Fibroblast of skin of scalp (primary cell): ENCODE results near the gene DOK6.

ENCODE experiments used
- DNase-seq: peaks from one replicate; pipeline ENCODE4 v3.0.0-alpha.2; 2013

Gene DOK6

GRCh38 chr18:69556228-69556627 lies 155.5 kb downstream of the DOK6 start:
- no peak for DNase-seq

- DNase-seq, result peak; percentile 10
Measured at GRCh38 chr18:69557282-69557681, 156.6 kb downstream of the DOK6 start.

- DNase-seq, result no peak
Measured at GRCh38 chr18:69558052-69558451, 157.4 kb downstream of the DOK6 start.

- no peak for DNase-seq
Measured at GRCh38 chr18:69559604-69560003, 158.9 kb downstream of the DOK6 start.

GRCh38 chr18:69564602-69565001 lies 163.9 kb downstream of the DOK6 start:
- no peak for DNase-seq

GRCh38 chr18:69567813-69568488 lies 167.3 kb downstream of the DOK6 start:
- no peak for DNase-seq

- no peak for DNase-seq
Measured at GRCh38 chr18:69569133-69569532, 168.4 kb downstream of the DOK6 start.

GRCh38 chr18:69574401-69574800 lies 173.7 kb downstream of the DOK6 start:
- peak; percentile 16 for DNase-seq

- peak; percentile 35 for DNase-seq
Measured at GRCh38 chr18:69580107-69580506, 179.4 kb downstream of the DOK6 start.

GRCh38 chr18:69584429-69584828 lies 183.7 kb downstream of the DOK6 start:
- DNase-seq, result no peak

- no peak for DNase-seq
Measured at GRCh38 chr18:69585696-69586095, 185.0 kb downstream of the DOK6 start.

- DNase-seq, result no peak
Measured at GRCh38 chr18:69586537-69586936, 185.8 kb downstream of the DOK6 start.

GRCh38 chr18:69588301-69588700 lies 187.6 kb downstream of the DOK6 start:
- no peak for DNase-seq

GRCh38 chr18:69590150-69590549 lies 189.5 kb downstream of the DOK6 start:
- no peak for DNase-seq

- DNase-seq, result no peak
Measured at GRCh38 chr18:69596345-69596744, 195.7 kb downstream of the DOK6 start.

GRCh38 chr18:69597561-69597960 lies 196.9 kb downstream of the DOK6 start:
- DNase-seq, result no peak

- no peak for DNase-seq
Measured at GRCh38 chr18:69599377-69599776, 198.7 kb downstream of the DOK6 start.

GRCh38 chr18:69612242-69612641 lies 211.6 kb downstream of the DOK6 start:
- DNase-seq, result no peak

- DNase-seq, result no peak
Measured at GRCh38 chr18:69616114-69616513, 215.4 kb downstream of the DOK6 start.

- DNase-seq, result no peak
Measured at GRCh38 chr18:69617408-69617807, 216.7 kb downstream of the DOK6 start.

GRCh38 chr18:69617888-69618287 lies 217.2 kb downstream of the DOK6 start:
- peak; percentile 88 for DNase-seq

- DNase-seq, result no peak
Measured at GRCh38 chr18:69622184-69622583, 221.5 kb downstream of the DOK6 start.

GRCh38 chr18:69622961-69623360 lies 222.3 kb downstream of the DOK6 start:
- no peak for DNase-seq

- DNase-seq, result no peak
Measured at GRCh38 chr18:69626171-69626570, 225.5 kb downstream of the DOK6 start.

GRCh38 chr18:69626643-69627242 lies 226.1 kb downstream of the DOK6 start:
- DNase-seq, result no peak
